Panc1 (cell line): ENCODE measurements around the gene ADGRB3. TPM values are rescaled to one million over a fixed set of nuclear protein-coding genes. Genes with fewer than 3 reads are reported as not detected.

Experiments used
- ATAC-seq: fragments of 200-7000 bp; cut with Tn5 transposase; 2 replicates; pipeline ENCODE4 v1.9.1; 2020; ENCODE audit warnings: mild to moderate bottlenecking, moderate library complexity
- BruUV-seq: library from RNA; stranded (reverse); fragments of 400-500 nt; replicated peaks from 2 replicates; lab custom pipeline; 2021; lab: Mats Ljungman, UMichigan
- CTCF ChIA-PET: fragments of 300-600 bp; sonication (Branson Sonifier 250); formaldehyde crosslinking; loops from one replicate; lab custom pipeline; 2022; ENCODE audit warnings: antibody characterized with exemption; lab: Charles Lee
- POLR2A ChIA-PET: fragments of 300-600 bp; sonication (Branson Sonifier 250); formaldehyde crosslinking; loops from one replicate; lab custom pipeline; 2022; ENCODE audit warnings: antibody characterized with exemption; lab: Charles Lee
- DNase-seq: peaks from one replicate; pipeline ENCODE4 v3.0.0-alpha.2; 2010; ENCODE audit warnings: low read depth, low spot score
- H3K27ac ChIP-seq: 2 replicates; pipeline ENCODE4 v1.5.1; 2011; ENCODE audit warnings: mild to moderate bottlenecking, low read length, inconsistent platforms
- H3K27me3 ChIP-seq: fragments of 200-500 bp; sonication (Bioruptor generic); 2 replicates; pipeline ENCODE4 v1.6.0; 2014; ENCODE audit warnings: low read length, inconsistent platforms; ENCODE audit not compliant: control insufficient read depth, insufficient read depth
- H3K36me3 ChIP-seq: fragments of 200-500 bp; sonication (Bioruptor generic); 2 replicates; pipeline ENCODE4 v1.5.1; 2014; ENCODE audit warnings: inconsistent platforms, mild to moderate bottlenecking, low read length, moderate library complexity; ENCODE audit not compliant: control insufficient read depth, insufficient read depth
- H3K4me1 ChIP-seq: 2 replicates; pipeline ENCODE4 v1.5.1; 2011; ENCODE audit warnings: inconsistent platforms, mild to moderate bottlenecking, low read length, moderate library complexity; ENCODE audit not compliant: control insufficient read depth, insufficient read depth
- H3K4me3 ChIP-seq, 2 experiments: 2 replicates each; pipeline ENCODE4 v1.5.1; 2011 to 2012; ENCODE audit warnings: low read depth in 2 of 2, low read length in 2 of 2, mild to moderate bottlenecking in 2 of 2, inconsistent platforms in 1 of 2, moderate library complexity in 1 of 2
- H3K9me3 ChIP-seq: fragments of 200-500 bp; sonication (Bioruptor generic); 2 replicates; pipeline ENCODE4 v1.5.1; 2014; ENCODE audit warnings: low read depth, mild to moderate bottlenecking, inconsistent platforms, low read length, moderate library complexity; ENCODE audit not compliant: control insufficient read depth, insufficient read depth
- CTCF ChIP-seq: fragments of 450-650 bp; IDR thresholded peaks from 2 replicates; pipeline ENCODE4 v1.5.1; 2017; ENCODE audit warnings: mild to moderate bottlenecking
- POLR2AphosphoS5 ChIP-seq: IDR thresholded peaks from 2 replicates; pipeline ENCODE4 v1.6.1; 2012; ENCODE audit warnings: mild to moderate bottlenecking, low read depth, low read length, moderate library complexity
- REST ChIP-seq, 2 experiments: IDR thresholded peaks; 2 replicates each; pipeline ENCODE4 v1.6.1; 2011 to 2012; ENCODE audit warnings: low read depth in 2 of 2, control low read depth in 1 of 2, low read length in 1 of 2, mild to moderate bottlenecking in 1 of 2, moderate library complexity in 1 of 2; ENCODE audit not compliant: insufficient read depth in 1 of 2
- SIN3A ChIP-seq: IDR thresholded peaks from 2 replicates; pipeline ENCODE4 v1.6.1; 2012; ENCODE audit warnings: low read depth, mild to moderate bottlenecking, low read length, moderate library complexity, borderline replicate concordance; ENCODE audit not compliant: insufficient read depth
- TCF7L2 ChIP-seq: IDR thresholded peaks from 2 replicates; pipeline ENCODE4 v1.6.1; 2011; ENCODE audit warnings: mild to moderate bottlenecking, low read depth, low read length, inconsistent platforms
- in situ Hi-C: cut with HindIII; loops from 2 replicates; pipeline ENCODE4 v1.10.0; 2016; ENCODE audit warnings: low sequenced_read_pairs, low pct_unique_long_range_greater_than_20kb
- intact Hi-C: fragments of 100-400 bp; cut with micrococcal nuclease; formaldehyde crosslinking; loops from one replicate; pipeline ENCODE4 v1.10.0; 2022; ENCODE audit not compliant: unreplicated experiment
- total RNA-seq: library from RNA; stranded (reverse); gene quantifications from one replicate; pipeline ENCODE4 v1.2.1, GENCODE V29; 2021; ENCODE audit not compliant: unreplicated experiment

ADGRB3 gene
- total RNA-seq, 1 experiment from 2014 or later = 0.10 TPM

GRCh38 chr6:68776354-68776753 lies 141.3 kb downstream of the ADGRB3 start:
- H3K27ac ChIP-seq = no peak overlapping the region
- in situ Hi-C loops (no loop called here), intact Hi-C loops (loop anchor here (5.0 kb wide), 2 partner anchors 434 to 1849 kb away; no protein-coding TSS in a partner anchor)
- no peak overlapping the region for H3K4me3 ChIP-seq
- DNase-seq (no peak), ATAC-seq (no peak)
- no peaks in the 10 kb centered on the region for H3K27me3 ChIP-seq
- CTCF ChIA-PET = no interaction called here
- POLR2A ChIA-PET = no interaction called here
- TF ChIP-seq TCF7L2 (no peak), POLR2AphosphoS5 (no peak), REST (IDR thresholded peaks at IDR 0.05; ENCODE audit: insufficient read depth in 1 of 2, low read depth in 2 of 2, low read length in 1 of 2) (no peak), SIN3A (no peak), CTCF (no peak)
- no peaks in the 10 kb centered on the region for H3K36me3 ChIP-seq
- no peaks in the 10 kb centered on the region for H3K4me1 ChIP-seq
- no peaks in the 10 kb centered on the region for H3K9me3 ChIP-seq
- BruUV-seq = no TSS peak

- H3K27ac ChIP-seq = no peak overlapping the region
- DNase-seq (no peak), ATAC-seq (no peak)
- no peaks in the 10 kb centered on the region for H3K9me3 ChIP-seq
- no peaks in the 10 kb centered on the region for H3K36me3 ChIP-seq
- intact Hi-C loops = loop anchor here (1.0 to 5.0 kb wide), 3 partner anchors 140 to 1851 kb away; no protein-coding TSS in a partner anchor
- no peak overlapping the region for H3K4me3 ChIP-seq
- BruUV-seq = no TSS peak
- no peak for TF ChIP-seq SIN3A
- no peak for TF ChIP-seq POLR2AphosphoS5
- no peak for TF ChIP-seq REST (IDR thresholded peaks at IDR 0.05; ENCODE audit: insufficient read depth in 1 of 2, low read depth in 2 of 2, low read length in 1 of 2)
- no peak for TF ChIP-seq TCF7L2
- TF ChIP-seq CTCF = no peak
- no peaks in the 10 kb centered on the region for H3K27me3 ChIP-seq
- CTCF ChIA-PET = interaction anchor here (0.7 kb wide), 1 partner anchor 102 kb away, joined by 11 read pairs; no protein-coding TSS in a partner anchor
- POLR2A ChIA-PET = no interaction called here
- in situ Hi-C loops = no loop called here
- H3K4me1 ChIP-seq = no peaks in the 10 kb centered on the region
These were observed 142.9 kb downstream of the ADGRB3 start for GRCh38 chr6:68777956-68778355.
